GM12874 (cell line): ENCODE measurements around the gene ATP6V0B.

Experiments
- CTCF ChIP-seq: IDR thresholded peaks from 2 replicates; pipeline ENCODE4 v1.5.1; 2011; ENCODE audit warnings: low read depth, mild to moderate bottlenecking, control low read depth, low read length, moderate library complexity; ENCODE audit not compliant: insufficient read depth

ATP6V0B gene

GRCh38 chr1:44013949-44014348 lies 39.2 kb downstream of the ATP6V0B start:
- TF ChIP-seq CTCF: no peak

- TF ChIP-seq CTCF: no peak
Measured at GRCh38 chr1:44014365-44015104, 39.8 kb downstream of the ATP6V0B start.

- TF ChIP-seq CTCF: no peak
Measured at GRCh38 chr1:44015206-44015605, 40.4 kb downstream of the ATP6V0B start.

- TF ChIP-seq CTCF: no peak
Measured at GRCh38 chr1:44016041-44016889, 41.5 kb downstream of the ATP6V0B start.

GRCh38 chr1:44016890-44017400 lies 42.2 kb downstream of the ATP6V0B start:
- no peak for TF ChIP-seq CTCF

- TF ChIP-seq CTCF: no peak
Measured at GRCh38 chr1:44019466-44019948, 44.7 kb downstream of the ATP6V0B start.

GRCh38 chr1:44020464-44020863 lies 45.7 kb downstream of the ATP6V0B start:
- TF ChIP-seq CTCF: no peak
